HL-60/S4 treated with retinoic acid at 250 ng/mL for 4 days and 3 days (cell line): Measurements from ENCODE around the gene POLR3GL.
"Not testable (repeated sequence)": the region's sequence is repeated elsewhere in the genome, so short reads cannot be mapped to it uniquely, and the experiment has no call there.

Source experiments
- in situ Hi-C: fragments of 300-500 bp; cut with MboI; formaldehyde crosslinking; loops from 2 replicates; pipeline ENCODE4 v1.7.0; 2022; ENCODE audit warnings: low sequenced_read_pairs

POLR3GL gene

GRCh38 chr1:146013559-146013922 is 49.1 kb downstream of the POLR3GL start:
- in situ Hi-C loops, result loop anchor here (10.0 kb wide), 1 partner anchor 159 kb away; the partner anchor contains the start of gene PIAS3

- in situ Hi-C loops, result loop anchor here (10.0 kb wide), 1 partner anchor 162 kb away; the partner anchor contains the start of gene PIAS3
These were observed 52.4 kb downstream of the POLR3GL start for GRCh38 chr1:146016891-146017290.

GRCh38 chr1:146019231-146020057 is 55.0 kb downstream of the POLR3GL start:
- in situ Hi-C loops, result loop anchor here (10.0 kb wide), 1 partner anchor 165 kb away; the partner anchor contains the start of gene PIAS3

GRCh38 chr1:146020058-146021049 is 55.9 kb downstream of the POLR3GL start:
- in situ Hi-C loops, result no loop called here

- in situ Hi-C loops, result no loop called here
These were observed 56.6 kb downstream of the POLR3GL start for GRCh38 chr1:146021050-146021445.

GRCh38 chr1:146021622-146022402 is 57.3 kb downstream of the POLR3GL start, which contains the start of gene HJV:
Gene HJV (minus strand): TSS chr1:146021735. CDS start chr1:146020231, 1,504 bp downstream.
- in situ Hi-C loops, result no loop called here

- in situ Hi-C loops, result no loop called here
These were observed 58.1 kb downstream of the POLR3GL start for GRCh38 chr1:146022403-146023127.

- in situ Hi-C loops, result not testable (repeated sequence)
These were observed 61.5 kb downstream of the POLR3GL start for GRCh38 chr1:146025787-146026495.

GRCh38 chr1:146026650-146027049 is 62.2 kb downstream of the POLR3GL start:
- in situ Hi-C loops, result not testable (repeated sequence)
